GM23248 (cell line): ENCODE data around the gene MAG. TPM values are rescaled to one million over a fixed set of nuclear protein-coding genes. Genes with fewer than 3 reads are reported as not detected.

ENCODE experiments used
- DNase-seq: peaks from one replicate; pipeline ENCODE4 v3.0.0-alpha.2; 2015
- H2AFZ ChIP-seq: fragments of 200-600 bp; sonication (generic); 2 replicates; pipeline ENCODE4 v1.6.1; 2016; ENCODE audit warnings: antibody characterized with exemption
- H3F3A ChIP-seq: fragments of 200-600 bp; sonication (generic); 2 replicates; pipeline ENCODE4 v1.6.1; 2016; ENCODE audit warnings: mild to moderate bottlenecking, antibody characterized with exemption, mixed run types; ENCODE audit not compliant: insufficient read depth
- H3K27ac ChIP-seq: fragments of 200-600 bp; sonication (generic); 2 replicates; pipeline ENCODE4 v1.5.1; 2016; ENCODE audit warnings: mild to moderate bottlenecking
- H3K27me3 ChIP-seq: fragments of 200-600 bp; sonication (generic); replicated peaks from 2 replicates; pipeline ENCODE4 v1.6.1; 2016; ENCODE audit warnings: mild to moderate bottlenecking; ENCODE audit not compliant: insufficient read depth
- H3K36me3 ChIP-seq: fragments of 200-600 bp; sonication (generic); 2 replicates; pipeline ENCODE4 v1.6.1; 2016; ENCODE audit warnings: low read depth, mild to moderate bottlenecking
- H3K4me1 ChIP-seq: fragments of 200-600 bp; sonication (generic); 2 replicates; pipeline ENCODE4 v1.6.1; 2016; ENCODE audit warnings: mild to moderate bottlenecking; ENCODE audit not compliant: insufficient read depth
- H3K4me2 ChIP-seq: fragments of 200-600 bp; sonication (generic); one replicate; pipeline ENCODE4 v1.6.1; 2016; ENCODE audit warnings: mild to moderate bottlenecking; ENCODE audit not compliant: unreplicated experiment
- H3K4me3 ChIP-seq: fragments of 200-600 bp; sonication (generic); 2 replicates; pipeline ENCODE4 v1.5.1; 2016; ENCODE audit warnings: mild to moderate bottlenecking
- H3K79me2 ChIP-seq: fragments of 200-600 bp; sonication (generic); 2 replicates; pipeline ENCODE4 v1.6.1; 2016; ENCODE audit warnings: mild to moderate bottlenecking; ENCODE audit not compliant: insufficient read depth
- H3K9ac ChIP-seq: fragments of 200-600 bp; sonication (generic); 2 replicates; pipeline ENCODE4 v1.6.1; 2016; ENCODE audit warnings: mild to moderate bottlenecking
- H3K9me2 ChIP-seq: fragments of 200-600 bp; sonication (generic); 2 replicates; pipeline ENCODE4 v1.6.1; 2016; ENCODE audit warnings: mixed run types, mild to moderate bottlenecking, moderate library complexity; ENCODE audit not compliant: insufficient read depth
- H3K9me3 ChIP-seq: fragments of 200-600 bp; sonication (generic); one replicate; pipeline ENCODE4 v1.6.1; 2017; ENCODE audit warnings: low read depth
- H4K20me1 ChIP-seq: fragments of 200-600 bp; sonication (generic); 2 replicates; pipeline ENCODE4 v1.6.0; 2016; ENCODE audit not compliant: insufficient read depth
- EZH2 ChIP-seq: fragments of 200-600 bp; sonication (generic); IDR thresholded peaks from 2 replicates; pipeline ENCODE4 v1.6.1; 2018; ENCODE audit warnings: antibody characterized with exemption, mild to moderate bottlenecking; ENCODE audit not compliant: insufficient read depth, poor library complexity, severe bottlenecking
- EZH2phosphoT487 ChIP-seq: fragments of 200-600 bp; sonication (generic); IDR thresholded peaks from 2 replicates; pipeline ENCODE4 v1.6.1; 2018; ENCODE audit warnings: antibody characterized with exemption, moderate library complexity, mild to moderate bottlenecking, low read depth; ENCODE audit not compliant: insufficient read depth
- WGBS, 2 experiments: methylation state at CpG; one replicate each; pipeline ENCODE4 v1.1.6; 2015 to 2017; ENCODE audit warnings: low lambda C conversion rate in 2 of 2, low coverage in 1 of 2; ENCODE audit errors: missing lambda C conversion rate in 2 of 2; 5-methylcytosine and 5-hydroxymethylcytosine counted together
- in situ Hi-C: fragments of 300-500 bp; cut with MboI; formaldehyde crosslinking; loops from 2 replicates; pipeline ENCODE4 v1.15.0; 2020
- polyA plus RNA-seq: library from polyadenylated mRNA; unstranded; fragments of >200 nt; fragmentation: Nextera tagmentation; extraction: Ambion mirVana; gene quantifications from 2 replicates; pipeline ENCODE4 v1.2.1, GENCODE V29; 2016
- total RNA-seq: library from RNA; depleted of rRNA; stranded (reverse); fragments of >200 nt; shearing (Covaris generic); gene quantifications from 2 replicates; pipeline ENCODE4 v1.2.3, GENCODE V29; 2014

Gene MAG
- total and polyA plus RNA-seq, 2 experiments from 2014 or later: not detected

DNA sequence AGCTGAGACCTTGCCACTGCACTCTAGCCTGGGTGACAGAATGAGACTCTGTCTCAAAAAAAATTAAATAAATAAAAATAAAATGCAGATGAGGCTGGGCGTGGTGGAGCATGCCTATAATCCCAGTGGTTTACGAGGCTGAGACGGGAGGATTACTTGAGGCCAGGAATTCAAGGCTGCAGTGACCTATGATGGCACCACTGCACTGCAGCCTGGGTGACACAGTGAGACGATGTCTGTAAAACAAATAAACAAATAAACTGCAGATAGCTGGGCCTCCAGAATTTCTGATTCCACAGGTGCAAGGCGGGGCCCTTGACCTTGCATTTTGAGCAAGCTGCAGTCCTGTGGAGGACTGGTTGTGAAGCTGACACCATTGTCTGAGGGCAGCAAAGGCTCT lies 3.1 kb upstream of the MAG start:
- Histone ChIP-seq H3F3A (no peaks in the 10 kb centered on the region), H3K4me3 (no peak overlapping the region), H3K36me3 (no peaks in the 10 kb centered on the region), H3K79me2 (no peaks in the 10 kb centered on the region), H3K27ac (no peak overlapping the region), H3K4me1 (no peaks in the 10 kb centered on the region), H3K9me2 (no peaks in the 10 kb centered on the region), H3K27me3 (peaks cover 19% of the 10 kb centered on the region), H3K4me2 (no peak overlapping the region), H2AFZ (no peak overlapping the region), H3K9me3 (no peaks in the 10 kb centered on the region), H4K20me1 (no peaks in the 10 kb centered on the region), H3K9ac (no peak overlapping the region)
- in situ Hi-C loops: no loop called here
- WGBS, 2 experiments: 46 to 51% methylated on average over 5 of the region's 5 CpGs
- no peak for DNase-seq
- TF ChIP-seq EZH2 (no peak), EZH2phosphoT487 (no peak)

DNA sequence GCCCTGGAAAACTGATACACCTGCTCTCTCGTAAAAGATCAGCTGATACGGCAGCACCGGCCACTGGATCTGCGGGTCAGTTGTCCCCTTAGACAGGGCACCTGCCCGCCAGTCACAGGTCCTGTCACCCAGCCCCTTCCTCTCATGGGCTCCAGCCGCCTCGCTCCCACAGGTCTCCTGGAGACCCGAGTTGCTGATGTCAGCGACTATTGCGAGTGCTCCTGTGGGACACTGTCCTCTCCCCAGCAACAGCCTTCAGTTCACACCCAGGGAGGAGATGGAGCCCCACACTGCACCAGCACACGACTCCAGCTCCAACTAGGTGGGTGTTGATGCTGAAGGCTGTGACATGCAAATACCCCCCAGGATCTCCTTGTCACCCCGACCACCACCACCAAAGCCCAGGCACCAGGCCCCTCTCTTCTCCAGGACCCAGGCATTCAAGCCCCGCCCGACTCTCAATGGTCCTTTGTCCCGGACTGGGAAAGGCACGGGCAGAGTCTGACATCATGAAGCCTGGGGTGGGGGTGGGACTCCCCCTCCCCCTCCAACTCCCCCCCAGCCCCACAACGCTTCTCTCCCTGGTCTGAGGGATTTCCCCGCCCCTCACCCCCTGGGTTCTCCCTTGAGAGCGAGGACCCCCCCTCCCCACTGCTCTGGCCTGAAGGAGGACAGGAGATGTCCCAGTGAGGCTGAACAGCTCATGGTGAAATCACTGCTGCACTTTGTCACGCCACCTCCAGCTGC lies 1.4 kb upstream of the MAG start:
- no peaks in the 10 kb centered on the region for H4K20me1 ChIP-seq
- H3K79me2 ChIP-seq: no peaks in the 10 kb centered on the region
- no peak overlapping the region for H2AFZ ChIP-seq
- no peaks in the 10 kb centered on the region for H3K36me3 ChIP-seq
- no peak overlapping the region for H3K9ac ChIP-seq
- TF ChIP-seq EZH2phosphoT487 (no peak), EZH2 (no peak)
- H3K9me3 ChIP-seq: no peaks in the 10 kb centered on the region
- in situ Hi-C loops: no loop called here
- 61 to 62% methylated on average over 14 to 20 of the region's 20 CpGs for WGBS, 2 experiments
- no peak overlapping the region for H3K4me2 ChIP-seq
- H3K9me2 ChIP-seq: no peaks in the 10 kb centered on the region
- H3K27me3 ChIP-seq: peaks cover 32% of the 10 kb centered on the region
- DNase-seq: no peak
- no peaks in the 10 kb centered on the region for H3F3A ChIP-seq
- H3K4me3 ChIP-seq: no peak overlapping the region
- H3K27ac ChIP-seq: no peak overlapping the region
- peaks cover 8% of the 10 kb centered on the region; the same call in 1 of the 2 replicates for H3K4me1 ChIP-seq

DNA sequence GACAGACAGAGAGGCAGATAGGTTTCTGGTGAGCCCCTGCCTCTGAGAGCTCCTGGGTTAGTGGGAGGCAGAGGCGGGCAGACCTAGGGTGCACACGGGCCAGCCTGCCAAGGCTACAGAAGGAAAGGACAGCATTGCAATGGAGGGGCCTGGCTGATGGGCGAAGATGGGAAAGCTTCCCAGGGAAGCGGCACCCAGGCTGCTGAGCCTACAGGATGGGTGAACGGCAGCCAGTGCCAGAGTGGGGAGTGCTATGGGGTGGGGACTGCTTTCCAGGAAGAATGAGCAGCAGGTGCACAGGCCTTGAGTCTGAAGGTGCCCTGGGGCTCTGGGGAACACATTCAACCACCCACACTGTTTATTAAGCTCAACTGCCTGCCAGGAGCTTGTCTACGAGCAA lies 702 bp upstream of the MAG start:
- Histone ChIP-seq H3K4me1 (peaks cover 8% of the 10 kb centered on the region; the same call in 1 of the 2 replicates), H3K27ac (no peak overlapping the region), H3K79me2 (no peaks in the 10 kb centered on the region), H3K9me2 (no peaks in the 10 kb centered on the region), H3F3A (no peaks in the 10 kb centered on the region), H3K4me2 (no peak overlapping the region), H3K9me3 (no peaks in the 10 kb centered on the region), H2AFZ (no peak overlapping the region), H3K9ac (no peak overlapping the region), H3K4me3 (no peak overlapping the region), H3K36me3 (no peaks in the 10 kb centered on the region), H3K27me3 (peaks cover 32% of the 10 kb centered on the region), H4K20me1 (no peaks in the 10 kb centered on the region)
- no peak for DNase-seq
- in situ Hi-C loops: no loop called here
- WGBS, 2 experiments: 50 to 67% methylated on average over 6 of the region's 6 CpGs
- no peak for TF ChIP-seq EZH2
- TF ChIP-seq EZH2phosphoT487: no peak

DNA sequence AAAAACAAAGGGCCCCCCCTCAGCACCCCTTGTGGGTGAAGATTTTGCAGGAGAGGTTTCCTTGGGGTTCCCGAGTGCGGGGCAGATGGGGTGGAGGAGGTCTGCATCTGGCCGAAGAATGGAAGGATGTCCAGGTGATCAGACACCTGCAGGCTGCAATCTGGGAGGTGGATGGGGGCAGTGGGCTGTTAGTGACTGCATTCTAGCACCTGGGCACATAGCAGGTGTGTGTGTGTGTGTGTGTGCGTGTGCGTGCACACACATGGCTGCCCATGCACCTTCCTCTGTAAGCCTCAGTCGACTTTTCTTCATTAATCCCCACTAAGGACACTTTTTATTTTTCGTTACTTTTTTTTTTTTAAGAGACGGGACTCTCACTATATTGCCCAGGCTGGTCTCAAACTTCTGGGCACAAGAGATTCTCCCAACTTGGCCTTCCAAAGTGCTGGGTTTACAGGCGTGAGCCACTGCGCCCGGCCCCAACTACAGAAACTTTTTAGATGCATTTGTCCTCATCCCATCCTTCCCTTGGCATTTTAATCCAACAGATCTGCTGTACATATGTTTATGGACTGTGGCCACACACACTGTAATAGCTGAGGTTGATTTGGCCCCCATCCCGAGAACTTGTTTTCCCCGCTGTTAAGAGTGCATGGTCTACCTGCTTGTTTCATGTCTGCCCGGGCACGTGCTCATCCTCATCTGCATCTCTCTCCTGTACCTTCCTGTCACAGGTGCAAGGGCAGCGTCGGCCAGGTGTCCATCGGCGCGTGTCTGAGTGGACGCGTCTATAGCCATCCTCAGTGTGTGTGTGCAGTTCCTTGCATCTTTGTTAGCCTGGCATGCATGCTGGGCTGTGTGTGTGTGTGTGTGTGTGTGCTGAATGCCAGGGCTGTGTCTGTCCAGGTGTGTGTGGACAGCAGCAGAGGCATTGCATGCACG lies 731 bp downstream of the MAG start:
- H3K27me3 ChIP-seq: peaks cover 32% of the 10 kb centered on the region
- H3K4me1 ChIP-seq: peaks cover 8% of the 10 kb centered on the region; the same call in 1 of the 2 replicates
- H3K27ac ChIP-seq: no peak overlapping the region
- H3K4me2 ChIP-seq: no peak overlapping the region
- H3K9me3 ChIP-seq: no peaks in the 10 kb centered on the region
- H3F3A ChIP-seq: no peaks in the 10 kb centered on the region
- H3K79me2 ChIP-seq: no peaks in the 10 kb centered on the region
- 18 to 26% methylated on average over 23 of the region's 23 CpGs for WGBS, 2 experiments
- H3K9ac ChIP-seq: no peak overlapping the region
- no peak for DNase-seq
- H3K36me3 ChIP-seq: no peaks in the 10 kb centered on the region
- no peak overlapping the region for H3K4me3 ChIP-seq
- no peaks in the 10 kb centered on the region for H4K20me1 ChIP-seq
- H2AFZ ChIP-seq: no peak overlapping the region
- no peak for TF ChIP-seq EZH2
- TF ChIP-seq EZH2phosphoT487: no peak
- in situ Hi-C loops: no loop called here
- H3K9me2 ChIP-seq: no peaks in the 10 kb centered on the region
